HepG2 (cell line): Measurements from ENCODE around the gene SF3B2. TPM values are rescaled to one million over a fixed set of nuclear protein-coding genes. Genes with fewer than 3 reads are reported as not detected.
A peak's percentile ranks its signal among the peaks of the same experiment; 100 is the strongest.

Source experiments
- AGO2 ChIP-seq: fragments of 200-400 bp; formaldehyde crosslinking; optimal IDR thresholded peaks from 2 replicates; pipeline ENCODE3; 2017; ENCODE audit warnings: mild to moderate bottlenecking, low read depth, low read length, moderate library complexity
- DNMT1 ChIP-seq: sonication (generic); formaldehyde crosslinking; IDR thresholded peaks from 2 replicates; pipeline ENCODE4 v1.5.1; 2020; ENCODE audit warnings: mild to moderate bottlenecking, missing genetic modification reagents
- DR1 ChIP-seq: sonication (generic); formaldehyde crosslinking; IDR thresholded peaks from 2 replicates; pipeline ENCODE4 v1.8.0; 2021; ENCODE audit warnings: mild to moderate bottlenecking, missing genetic modification reagents, inconsistent platforms
- HDAC2 ChIP-seq: sonication (generic); formaldehyde crosslinking; IDR thresholded peaks from 2 replicates; pipeline ENCODE4 v1.4.0; 2020; ENCODE audit warnings: missing genetic modification reagents
- IKZF4 ChIP-seq: sonication (generic); formaldehyde crosslinking; IDR thresholded peaks from 2 replicates; pipeline ENCODE4 v1.5.1; 2020; ENCODE audit warnings: borderline replicate concordance, mild to moderate bottlenecking, low read depth, missing genetic modification reagents; ENCODE audit errors: not compliant biosample characterization
- KDM5A ChIP-seq: fragments of 200-600 bp; sonication (generic); IDR thresholded peaks from 2 replicates; pipeline ENCODE4 v1.7.0; 2018; ENCODE audit warnings: antibody characterized with exemption, mild to moderate bottlenecking, low read length, borderline replicate concordance
- MAFK ChIP-seq, 2 experiments: IDR thresholded peaks in 1 of 2; conservative IDR thresholded peaks in 1 of 2; 2 replicates each; pipeline ENCODE4 v1.6.1; 2011; ENCODE audit warnings: improper control_type of control experiment in 2 of 2, low read length in 2 of 2
- NR2C2 ChIP-seq: sonication (generic); formaldehyde crosslinking; IDR thresholded peaks from 2 replicates; pipeline ENCODE4 v1.4.0; 2020; ENCODE audit warnings: missing genetic modification reagents, mild to moderate bottlenecking, moderate library complexity, borderline replicate concordance
- PCBP1 ChIP-seq: fragments of 200-400 bp; formaldehyde crosslinking; IDR thresholded peaks from 2 replicates; pipeline ENCODE4 v1.6.1; 2017; ENCODE audit warnings: mild to moderate bottlenecking, low read depth, low read length, borderline replicate concordance
- SOX5 ChIP-seq: IDR thresholded peaks from 2 replicates; pipeline ENCODE4 v1.6.1; 2016; ENCODE audit warnings: borderline replicate concordance
- SRSF9 ChIP-seq: fragments of 200-400 bp; formaldehyde crosslinking; IDR thresholded peaks from 2 replicates; pipeline ENCODE4 v1.6.1; 2018; ENCODE audit warnings: borderline replicate concordance, mild to moderate bottlenecking, low read depth, low read length; ENCODE audit not compliant: insufficient read depth, poor library complexity, severe bottlenecking
- SUZ12 ChIP-seq: fragments of 150-350 bp; IDR thresholded peaks from 2 replicates; pipeline ENCODE4 v1.6.1; 2014; ENCODE audit warnings: low read depth, low read length
- TGIF2 ChIP-seq: IDR thresholded peaks from 2 replicates; pipeline ENCODE4 v1.6.1; 2016; ENCODE audit warnings: control low read depth, missing compliant biosample characterization
- YY1 ChIP-seq: IDR thresholded peaks from 2 replicates; pipeline ENCODE4 v1.6.1; 2011; ENCODE audit warnings: low read length, low read depth, moderate library complexity, mild to moderate bottlenecking; ENCODE audit not compliant: insufficient read depth, insufficient replicate concordance
- ZBTB7B ChIP-seq: sonication (generic); formaldehyde crosslinking; IDR thresholded peaks from 2 replicates; pipeline ENCODE4 v1.4.0; 2020; ENCODE audit warnings: missing genetic modification reagents
- ZNF224 ChIP-seq: sonication (generic); formaldehyde crosslinking; IDR thresholded peaks from 2 replicates; pipeline ENCODE4 v1.5.0; 2020; ENCODE audit warnings: mild to moderate bottlenecking, missing genetic modification reagents
- ZNF607 ChIP-seq: sonication (generic); formaldehyde crosslinking; IDR thresholded peaks from 2 replicates; pipeline ENCODE4 v1.5.1; 2020; ENCODE audit warnings: missing genetic modification reagents, mild to moderate bottlenecking, borderline replicate concordance
- ZNF761 ChIP-seq: sonication (generic); formaldehyde crosslinking; conservative IDR thresholded peaks from 2 replicates; pipeline ENCODE4 v1.4.0; 2020; ENCODE audit warnings: mild to moderate bottlenecking, missing genetic modification reagents
- ZNF781 ChIP-seq: sonication (generic); formaldehyde crosslinking; IDR thresholded peaks from 2 replicates; pipeline ENCODE4 v1.5.1; 2020; ENCODE audit warnings: borderline replicate concordance, mild to moderate bottlenecking, missing genetic modification reagents; ENCODE audit errors: not compliant biosample characterization
- ZNF839 ChIP-seq: sonication (generic); formaldehyde crosslinking; IDR thresholded peaks from 2 replicates; pipeline ENCODE4 v1.4.0; 2020; ENCODE audit warnings: missing genetic modification reagents, mild to moderate bottlenecking, borderline replicate concordance
- polyA plus RNA-seq, 8 experiments: library from polyadenylated mRNA; depleted of rRNA in 3 of 8; stranded (reverse) in 7 of 8; unstranded in 1 of 8; fragments of >200 nt; fragmentation: Illumina TruSeq in 4 of 8; extraction: Trizol in 4 of 8; gene quantifications; 2 replicates each; pipeline versions ENCODE4 v1.2.1 to v1.2.3, GENCODE V29; 2011 to 2016; ENCODE audit warnings: low read depth in 4 of 8, missing spikeins in 1 of 8, mixed read lengths in 1 of 8; ENCODE audit not compliant: insufficient read depth in 1 of 8
- total RNA-seq, 5 experiments: library from RNA; depleted of rRNA; stranded (reverse); fragments of >200 nt; fragmentation: Illumina TruSeq; extraction: Trizol; gene quantifications; 2 replicates each; pipeline ENCODE4 v1.2.3, GENCODE V29; 2016; ENCODE audit warnings: low read depth in 1 of 5
- TF ChIP-seq, protein P1 (sequence below): sonication (generic); formaldehyde crosslinking; IDR thresholded peaks from 2 replicates; pipeline ENCODE4 v1.4.0; 2020; ENCODE audit warnings: missing genetic modification reagents
- TF ChIP-seq, protein P2 (sequence below): sonication (generic); formaldehyde crosslinking; IDR thresholded peaks from 2 replicates; pipeline ENCODE4 v1.8.0; 2022; ENCODE audit warnings: low read depth, missing genetic modification reagents
- TF ChIP-seq, protein P3 (sequence below): IDR thresholded peaks from 2 replicates; pipeline ENCODE4 v1.6.1; 2016

Gene SF3B2
- total and polyA plus RNA-seq, 2 of the 13 experiments (the other 11 are each of a cell fraction or from before 2014, with no cell fraction given), result 70.4 to 153 TPM

DNA sequence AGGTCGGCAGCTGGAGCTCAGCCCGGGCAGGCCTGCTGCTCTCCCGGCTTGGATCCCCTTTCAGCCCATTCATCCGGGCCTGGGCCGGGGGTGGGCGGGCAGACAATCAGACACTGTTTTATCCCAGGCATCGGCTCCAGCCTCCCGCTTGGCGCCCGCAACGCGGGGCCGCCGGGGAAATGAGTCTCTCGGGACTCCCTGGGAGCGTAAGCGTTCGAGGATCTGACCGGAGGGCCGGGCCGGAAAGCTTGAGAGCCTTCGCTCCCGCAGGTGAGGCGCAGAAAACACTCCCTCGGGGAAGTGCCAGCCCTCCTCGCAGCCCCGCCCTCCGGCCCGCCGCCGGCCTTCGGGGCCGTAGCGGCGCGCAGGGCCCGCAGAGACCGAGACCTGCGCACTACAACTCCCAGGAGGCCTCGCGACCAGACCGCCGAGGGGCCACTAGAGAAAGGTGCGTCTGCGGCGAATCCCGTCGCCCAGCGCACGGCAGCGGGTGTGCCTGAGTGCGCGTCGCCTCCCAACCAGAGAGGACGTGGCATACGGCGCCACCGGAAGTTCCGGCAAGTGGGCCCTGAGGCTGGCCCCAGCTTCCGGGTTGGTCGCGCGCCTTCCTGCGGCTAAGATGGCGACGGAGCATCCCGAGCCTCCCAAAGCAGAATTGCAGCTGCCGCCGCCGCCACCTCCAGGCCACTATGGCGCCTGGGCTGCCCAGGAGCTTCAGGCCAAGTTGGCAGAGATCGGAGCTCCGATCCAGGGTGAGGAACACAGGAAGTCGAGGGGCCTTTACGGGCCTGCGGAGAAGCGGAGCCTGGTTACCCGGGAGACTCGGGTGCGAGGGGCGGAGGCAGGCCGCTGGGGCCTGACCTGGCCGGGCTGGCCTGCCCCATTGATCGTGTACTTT is at the start of gene SF3B2 (continued):
- TF ChIP-seq TGIF2 (CRISPR knock-in tag) (peak; percentile 48; the same call in 1 of the 2 replicates), SOX5 (CRISPR knock-in tag) (no peak; the same call in 1 of the 2 replicates), DR1 (CRISPR knock-in tag) (peak; percentile 66; the same call in 1 of the 2 replicates), ZNF781 (CRISPR knock-in tag) (peak; percentile 66), YY1 (peak; percentile 95), MAFK (conservative IDR thresholded peaks at IDR 0.05 in 1 of 2, IDR thresholded peaks at IDR 0.05 in 1 of 2; ENCODE audit: low read length in 2 of 2) (no peak), SRSF9 (no peak), ZNF224 (peak; percentile 67; the same call in 1 of the 2 replicates), HDAC2 (CRISPR knock-in tag) (peak; percentile 66), ZBTB7B (CRISPR knock-in tag) (peak; percentile 31; the same call in 1 of the 2 replicates), IKZF4 (peak; percentile 55), NR2C2 (CRISPR knock-in tag) (peak; percentile 95), PCBP1 (0 out of 2 replicates have a peak, but pooled peaks have one; percentile 43), DNMT1 (CRISPR knock-in tag) (peak; percentile 48; the same call in 1 of the 2 replicates), KDM5A (peak; percentile 85), ZNF607 (CRISPR knock-in tag) (peak; percentile 51), AGO2 (peak; percentile 78), ZNF839 (CRISPR knock-in tag) (no peak), SUZ12 (peak; percentile 66), ZNF761 (CRISPR knock-in tag) (peak; percentile 59; the same call in 1 of the 2 replicates)
- TF ChIP-seq, protein P1, sequence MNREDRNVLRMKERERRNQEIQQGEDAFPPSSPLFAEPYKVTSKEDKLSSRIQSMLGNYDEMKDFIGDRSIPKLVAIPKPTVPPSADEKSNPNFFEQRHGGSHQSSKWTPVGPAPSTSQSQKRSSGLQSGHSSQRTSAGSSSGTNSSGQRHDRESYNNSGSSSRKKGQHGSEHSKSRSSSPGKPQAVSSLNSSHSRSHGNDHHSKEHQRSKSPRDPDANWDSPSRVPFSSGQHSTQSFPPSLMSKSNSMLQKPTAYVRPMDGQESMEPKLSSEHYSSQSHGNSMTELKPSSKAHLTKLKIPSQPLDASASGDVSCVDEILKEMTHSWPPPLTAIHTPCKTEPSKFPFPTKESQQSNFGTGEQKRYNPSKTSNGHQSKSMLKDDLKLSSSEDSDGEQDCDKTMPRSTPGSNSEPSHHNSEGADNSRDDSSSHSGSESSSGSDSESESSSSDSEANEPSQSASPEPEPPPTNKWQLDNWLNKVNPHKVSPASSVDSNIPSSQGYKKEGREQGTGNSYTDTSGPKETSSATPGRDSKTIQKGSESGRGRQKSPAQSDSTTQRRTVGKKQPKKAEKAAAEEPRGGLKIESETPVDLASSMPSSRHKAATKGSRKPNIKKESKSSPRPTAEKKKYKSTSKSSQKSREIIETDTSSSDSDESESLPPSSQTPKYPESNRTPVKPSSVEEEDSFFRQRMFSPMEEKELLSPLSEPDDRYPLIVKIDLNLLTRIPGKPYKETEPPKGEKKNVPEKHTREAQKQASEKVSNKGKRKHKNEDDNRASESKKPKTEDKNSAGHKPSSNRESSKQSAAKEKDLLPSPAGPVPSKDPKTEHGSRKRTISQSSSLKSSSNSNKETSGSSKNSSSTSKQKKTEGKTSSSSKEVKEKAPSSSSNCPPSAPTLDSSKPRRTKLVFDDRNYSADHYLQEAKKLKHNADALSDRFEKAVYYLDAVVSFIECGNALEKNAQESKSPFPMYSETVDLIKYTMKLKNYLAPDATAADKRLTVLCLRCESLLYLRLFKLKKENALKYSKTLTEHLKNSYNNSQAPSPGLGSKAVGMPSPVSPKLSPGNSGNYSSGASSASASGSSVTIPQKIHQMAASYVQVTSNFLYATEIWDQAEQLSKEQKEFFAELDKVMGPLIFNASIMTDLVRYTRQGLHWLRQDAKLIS (CRISPR knock-in tag), result no peak
- TF ChIP-seq, protein P2, sequence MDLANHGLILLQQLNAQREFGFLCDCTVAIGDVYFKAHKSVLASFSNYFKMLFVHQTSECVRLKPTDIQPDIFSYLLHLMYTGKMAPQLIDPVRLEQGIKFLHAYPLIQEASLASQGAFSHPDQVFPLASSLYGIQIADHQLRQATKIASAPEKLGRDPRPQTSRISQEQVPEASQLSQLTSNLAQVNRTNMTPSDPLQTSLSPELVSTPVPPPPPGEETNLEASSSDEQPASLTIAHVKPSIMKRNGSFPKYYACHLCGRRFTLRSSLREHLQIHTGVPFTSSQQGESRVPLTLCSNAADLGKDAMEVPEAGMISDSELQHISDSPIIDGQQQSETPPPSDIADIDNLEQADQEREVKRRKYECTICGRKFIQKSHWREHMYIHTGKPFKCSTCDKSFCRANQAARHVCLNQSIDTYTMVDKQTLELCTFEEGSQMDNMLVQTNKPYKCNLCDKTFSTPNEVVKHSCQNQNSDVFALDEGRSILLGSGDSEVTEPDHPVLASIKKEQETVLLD, result peak; percentile 68; the same call in 1 of the 2 replicates
- TF ChIP-seq, protein P3, sequence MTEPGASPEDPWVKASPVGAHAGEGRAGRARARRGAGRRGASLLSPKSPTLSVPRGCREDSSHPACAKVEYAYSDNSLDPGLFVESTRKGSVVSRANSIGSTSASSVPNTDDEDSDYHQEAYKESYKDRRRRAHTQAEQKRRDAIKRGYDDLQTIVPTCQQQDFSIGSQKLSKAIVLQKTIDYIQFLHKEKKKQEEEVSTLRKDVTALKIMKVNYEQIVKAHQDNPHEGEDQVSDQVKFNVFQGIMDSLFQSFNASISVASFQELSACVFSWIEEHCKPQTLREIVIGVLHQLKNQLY (CRISPR knock-in tag), result no peak
